ENCODE measurements around the gene RPL34. TPM values are rescaled to one million over a fixed set of nuclear protein-coding genes. Genes with fewer than 3 reads are reported as not detected.
A peak's percentile ranks its signal among the peaks of the same experiment; 100 is the strongest.

The RPL34 gene
- 1,000 to 10,000 TPM; 1,848 to 1,919 TPM for total RNA-seq

DNA sequence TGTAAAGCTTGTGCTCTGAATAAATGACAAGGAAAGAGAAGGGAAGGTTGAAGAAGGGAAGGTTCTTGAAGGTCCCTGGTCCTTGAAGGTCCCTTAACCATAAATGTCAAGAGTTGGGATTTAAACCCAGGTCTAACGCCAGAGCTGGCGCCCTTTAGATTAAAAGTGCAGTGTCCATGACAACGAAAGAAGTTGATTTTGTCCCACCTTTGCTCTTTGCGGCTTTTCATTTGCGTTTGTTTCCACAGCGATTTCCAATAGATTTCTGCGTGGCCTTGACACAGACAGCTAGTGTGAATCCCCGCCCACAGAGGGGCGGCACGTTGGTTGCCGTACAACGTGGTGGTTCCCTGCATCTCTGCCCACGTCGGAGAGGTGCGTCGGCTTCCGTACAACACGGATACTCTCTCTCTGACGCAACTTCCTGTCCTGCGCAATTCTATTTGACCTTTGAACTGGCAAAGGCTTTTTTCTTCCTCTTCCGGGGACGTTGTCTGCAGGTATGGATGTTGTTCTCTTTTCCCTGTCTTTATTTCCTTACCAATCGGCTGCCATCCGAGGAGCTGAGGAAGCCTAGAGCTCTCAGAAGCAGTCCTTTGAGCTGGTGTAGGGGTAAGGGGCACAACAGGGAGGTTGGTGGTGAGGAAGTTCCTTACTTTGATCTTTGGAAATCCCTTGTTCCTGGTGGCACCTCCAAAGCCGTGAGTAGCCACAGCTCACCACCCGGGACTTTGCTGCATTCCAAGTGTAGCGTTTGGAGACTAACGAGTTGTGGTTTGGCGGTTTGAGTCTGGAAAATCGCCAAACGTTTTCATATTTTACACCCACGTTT, at the start of gene RPL34:
TSS of gene RPL34 (plus strand) at position 476 of the 832 bp plus-strand sequence. CDS start 1,384 bp downstream, outside the sequence.
- ATAC-seq = peak; percentile 97
- CTCF ChIA-PET = interaction anchor here (1.1 kb wide), 1 partner anchor 601 kb away, joined by 6 read pairs; no protein-coding TSS in a partner anchor
- Mint-ChIP-seq H3K27me3 (no peaks in the 10 kb centered on the region), H3K4me1 (ENCODE audit: low read depth) (peaks cover 41% of the 10 kb centered on the region), H3K4me3 (peak within 1 kb of the TSS; percentile 85), H3K36me3 (ENCODE audit: low read depth) (peaks cover 71% of the 10 kb centered on the region), H3K9me3 (peaks cover 7% of the 10 kb centered on the region), H3K27ac (peak within 1 kb of the TSS; percentile 97)
- TF ChIP-seq, protein P1, sequence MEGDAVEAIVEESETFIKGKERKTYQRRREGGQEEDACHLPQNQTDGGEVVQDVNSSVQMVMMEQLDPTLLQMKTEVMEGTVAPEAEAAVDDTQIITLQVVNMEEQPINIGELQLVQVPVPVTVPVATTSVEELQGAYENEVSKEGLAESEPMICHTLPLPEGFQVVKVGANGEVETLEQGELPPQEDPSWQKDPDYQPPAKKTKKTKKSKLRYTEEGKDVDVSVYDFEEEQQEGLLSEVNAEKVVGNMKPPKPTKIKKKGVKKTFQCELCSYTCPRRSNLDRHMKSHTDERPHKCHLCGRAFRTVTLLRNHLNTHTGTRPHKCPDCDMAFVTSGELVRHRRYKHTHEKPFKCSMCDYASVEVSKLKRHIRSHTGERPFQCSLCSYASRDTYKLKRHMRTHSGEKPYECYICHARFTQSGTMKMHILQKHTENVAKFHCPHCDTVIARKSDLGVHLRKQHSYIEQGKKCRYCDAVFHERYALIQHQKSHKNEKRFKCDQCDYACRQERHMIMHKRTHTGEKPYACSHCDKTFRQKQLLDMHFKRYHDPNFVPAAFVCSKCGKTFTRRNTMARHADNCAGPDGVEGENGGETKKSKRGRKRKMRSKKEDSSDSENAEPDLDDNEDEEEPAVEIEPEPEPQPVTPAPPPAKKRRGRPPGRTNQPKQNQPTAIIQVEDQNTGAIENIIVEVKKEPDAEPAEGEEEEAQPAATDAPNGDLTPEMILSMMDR (IDR thresholded peaks at IDR 0.05) = no peak
- POLR2A ChIA-PET = interaction anchor here (0.6 to 2.9 kb wide), 8 partner anchors 10 to 591 kb away, joined by 3 to 26 read pairs (median 4); partner anchors contain the start of gene OSTC
- intact Hi-C loops (cut with micrococcal nuclease) = no loop called here
- peak; percentile 99 for DNase-seq

DNA sequence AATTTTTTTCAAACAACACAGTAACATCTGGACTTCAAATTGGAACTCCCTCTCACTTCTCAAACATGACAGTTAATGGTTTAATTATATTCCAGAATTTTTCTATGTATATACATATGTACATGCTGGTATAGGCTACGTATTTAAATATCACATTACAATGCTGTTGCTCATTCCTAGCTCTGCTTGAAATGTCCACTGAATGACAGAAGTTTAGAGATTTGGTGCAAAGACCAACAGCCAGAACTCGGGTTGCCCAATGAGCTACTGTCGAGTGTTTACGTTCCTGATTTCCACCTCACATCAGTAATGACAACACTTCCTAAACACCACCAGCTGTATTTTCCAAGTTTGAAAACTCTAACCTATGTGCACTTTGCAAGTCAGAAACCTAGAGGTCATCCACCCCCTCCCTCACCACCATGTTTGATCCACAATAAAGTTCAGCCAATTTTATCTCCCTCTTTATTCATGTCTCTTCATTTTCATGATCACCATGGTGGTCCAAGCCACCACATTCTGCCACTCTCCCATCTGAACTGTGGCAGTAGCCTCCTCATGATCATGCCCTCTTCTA, 49.3 kb upstream of the RPL34 start:
- Mint-ChIP-seq H3K36me3 (ENCODE audit: low read depth) (peaks cover 4% of the 10 kb centered on the region), H3K9me3 (peaks cover 1% of the 10 kb centered on the region), H3K4me1 (ENCODE audit: low read depth) (peaks cover 33% of the 10 kb centered on the region), H3K27ac (no peak overlapping the region), H3K4me3 (no peak overlapping the region), H3K27me3 (peaks cover 2% of the 10 kb centered on the region)
- DNase-seq (no peak), ATAC-seq (no peak)
- CTCF ChIA-PET = interaction anchor here (1.0 to 5.6 kb wide), 14 partner anchors 10 to 552 kb away, joined by 3 to 107 read pairs (median 6); no protein-coding TSS in a partner anchor
- intact Hi-C loops (cut with micrococcal nuclease) = loop anchor here (5.0 kb wide), 2 partner anchors 404 to 539 kb away; partner anchors contain the start of gene LEF1
- POLR2A ChIA-PET = interaction anchor here (1.5 kb wide), 1 partner anchor 535 kb away, joined by 6 read pairs; no protein-coding TSS in a partner anchor
- TF ChIP-seq, protein P1 (IDR thresholded peaks at IDR 0.05) = no peak

DNA sequence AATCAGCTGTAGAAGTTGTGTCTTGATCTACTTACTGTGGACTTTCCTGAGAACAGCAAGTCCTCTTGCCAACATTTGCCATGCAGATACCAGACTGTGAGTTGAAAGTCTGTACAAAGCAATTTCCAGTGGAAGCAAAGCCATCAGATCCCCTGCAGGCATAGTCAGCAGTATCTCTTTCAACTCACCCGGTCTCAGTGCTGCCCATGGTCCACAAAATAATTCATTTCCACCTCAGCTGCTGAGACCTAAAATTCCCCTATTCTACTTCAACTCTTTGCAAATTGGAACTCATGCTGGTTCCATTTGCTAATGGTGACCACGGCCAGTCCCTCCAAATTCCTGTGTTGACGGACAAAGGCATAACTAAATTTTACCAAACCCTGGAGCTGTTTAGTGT, 46.0 kb upstream of the RPL34 start:
- H3K4me3 Mint-ChIP-seq = no peak overlapping the region
- H3K9me3 Mint-ChIP-seq = peaks cover 1% of the 10 kb centered on the region
- ChIA-PET CTCF (interaction anchor here (0.7 to 5.6 kb wide), 8 partner anchors 9 to 556 kb away, joined by 3 to 107 read pairs (median 8); no protein-coding TSS in a partner anchor), POLR2A (interaction anchor here (1.4 kb wide), 1 partner anchor 544 kb away, joined by 4 read pairs; no protein-coding TSS in a partner anchor)
- H3K27me3 Mint-ChIP-seq = peaks cover 2% of the 10 kb centered on the region
- peaks cover 27% of the 10 kb centered on the region for H3K4me1 Mint-ChIP-seq (ENCODE audit: low read depth)
- ATAC-seq (no peak), DNase-seq (no peak)
- H3K27ac Mint-ChIP-seq = no peak overlapping the region
- TF ChIP-seq, protein P1 (IDR thresholded peaks at IDR 0.05) = no peak
- intact Hi-C loops (cut with micrococcal nuclease) = loop anchor here (5.0 kb wide), 2 partner anchors 407 to 542 kb away; partner anchors contain the start of gene LEF1
- peaks cover 4% of the 10 kb centered on the region for H3K36me3 Mint-ChIP-seq (ENCODE audit: low read depth)

DNA sequence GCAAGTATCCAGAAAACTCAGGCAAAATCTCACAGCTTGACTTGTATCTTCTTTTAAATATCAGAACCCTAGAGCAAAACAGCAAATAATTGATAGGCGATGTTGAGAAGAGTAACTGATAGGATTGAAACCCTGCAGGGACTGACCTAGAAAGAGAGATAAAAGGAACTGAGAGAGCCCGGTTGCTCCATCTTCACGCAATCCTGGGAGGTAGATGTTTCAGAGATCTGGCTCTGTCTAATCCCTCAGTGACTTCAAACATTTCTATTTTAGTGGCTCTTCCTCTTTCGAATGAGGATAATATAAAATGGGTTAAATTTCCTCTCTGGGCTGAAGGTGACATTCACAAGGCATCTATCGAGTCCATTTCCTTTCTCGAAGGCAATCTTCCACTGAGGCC, 39.3 kb upstream of the RPL34 start:
- Mint-ChIP-seq H3K4me3 (no peak overlapping the region), H3K36me3 (ENCODE audit: low read depth) (no peaks in the 10 kb centered on the region), H3K27ac (no peak overlapping the region), H3K27me3 (no peaks in the 10 kb centered on the region), H3K9me3 (no peaks in the 10 kb centered on the region), H3K4me1 (ENCODE audit: low read depth) (peaks cover 2% of the 10 kb centered on the region)
- ATAC-seq (no peak), DNase-seq (no peak)
- TF ChIP-seq, protein P1 (IDR thresholded peaks at IDR 0.05) = no peak
- POLR2A ChIA-PET = no interaction called here
- CTCF ChIA-PET = interaction anchor here (1.0 to 1.5 kb wide), 2 partner anchors 9 to 562 kb away, joined by 3 to 6 read pairs; no protein-coding TSS in a partner anchor
- intact Hi-C loops (cut with micrococcal nuclease) = no loop called here

All from activated CD8-positive, alpha-beta T cell treated with anti-CD3 and anti-CD28 coated beads for 36 hours (primary cell).